Mucosa of rectum (tissue), 2 donors: ENCODE data around the gene HILPDA.

Experiments used
- H3K27ac ChIP-seq, 2 donors: one replicate each; pipeline ENCODE4 v1.7.0; 2013; ENCODE audit warnings: inconsistent platforms in 2 of 2, low read depth in 2 of 2, low read length in 2 of 2
- H3K27me3 ChIP-seq, 2 donors: one replicate each; pipeline ENCODE4 v1.7.0; 2013; ENCODE audit warnings: low read length in 2 of 2; ENCODE audit not compliant: control insufficient read depth in 2 of 2, insufficient read depth in 2 of 2
- H3K36me3 ChIP-seq, 2 donors: one replicate each; pipeline ENCODE4 v1.7.0; 2013; ENCODE audit warnings: low read length in 2 of 2; ENCODE audit not compliant: control insufficient read depth in 2 of 2, insufficient read depth in 2 of 2
- H3K4me1 ChIP-seq, 2 donors: one replicate each; pipeline ENCODE4 v1.7.0; 2013; ENCODE audit warnings: low read length in 2 of 2, mild to moderate bottlenecking in 1 of 2; ENCODE audit not compliant: control insufficient read depth in 2 of 2, insufficient read depth in 2 of 2
- H3K4me3 ChIP-seq, 2 donors: one replicate each; pipeline ENCODE4 v1.7.0; 2013; ENCODE audit warnings: low read length in 2 of 2
- H3K9ac ChIP-seq, 2 donors: one replicate each; pipeline ENCODE4 v1.7.0; 2013; ENCODE audit warnings: low read length in 2 of 2, low read depth in 1 of 2, mild to moderate bottlenecking in 1 of 2
- H3K9me3 ChIP-seq, 2 donors: one replicate each; pipeline ENCODE4 v1.7.0; 2013; ENCODE audit warnings: low read length in 2 of 2; ENCODE audit not compliant: control insufficient read depth in 2 of 2
- donor health status: healthy.
- donor health status: Normal muscosa, but diverticular disease.

Gene HILPDA, protein sequence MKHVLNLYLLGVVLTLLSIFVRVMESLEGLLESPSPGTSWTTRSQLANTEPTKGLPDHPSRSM

DNA sequence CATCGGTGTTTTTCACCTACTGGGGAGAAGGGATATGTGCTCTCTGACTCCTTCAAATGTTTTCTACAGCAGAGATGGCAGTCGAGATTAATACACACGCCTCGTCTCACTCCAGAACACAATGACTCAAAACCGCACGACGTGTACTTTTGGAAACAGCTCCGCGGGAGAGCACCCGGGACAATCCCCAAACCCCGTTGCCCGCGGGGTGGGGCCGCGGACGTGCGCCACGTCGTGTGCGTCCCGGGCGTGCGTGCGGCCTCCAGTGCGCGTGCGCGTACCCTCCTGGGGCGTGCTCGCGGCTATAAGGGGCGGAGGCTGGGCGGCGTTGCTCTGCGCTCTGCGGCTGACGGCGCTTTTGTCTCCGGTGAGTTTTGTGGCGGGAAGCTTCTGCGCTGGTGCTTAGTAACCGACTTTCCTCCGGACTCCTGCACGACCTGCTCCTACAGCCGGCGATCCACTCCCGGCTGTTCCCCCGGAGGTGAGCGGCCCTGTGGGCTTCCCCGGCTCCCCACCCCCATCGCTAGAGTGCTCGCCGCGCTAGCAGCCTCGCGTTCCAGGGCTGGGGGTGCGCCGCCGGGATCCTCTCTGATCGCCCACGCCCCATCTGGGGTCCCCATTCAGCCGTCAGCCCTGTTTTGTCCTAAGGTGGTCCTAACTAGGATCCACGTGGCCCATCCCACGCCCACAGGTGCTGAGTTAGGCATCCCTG lies at the start of gene HILPDA:
TSS of gene HILPDA (plus strand) at position 336 of the 712 bp plus-strand sequence. CDS start 1,391 bp downstream, outside the sequence.
- H3K27me3 ChIP-seq, result no peaks in the 10 kb centered on the region
- peak within 1 kb of the TSS; percentile 80 to 88 for H3K9ac ChIP-seq
- H3K4me3 ChIP-seq, result peak within 1 kb of the TSS; percentile 80 to 84
- peak within 1 kb of the TSS; percentile 79 to 83 for H3K27ac ChIP-seq
- H3K9me3 ChIP-seq, result no peaks in the 10 kb centered on the region
- H3K36me3 ChIP-seq, result peaks cover 1 to 6% of the 10 kb centered on the region in 2 donors
- peaks cover 19 to 39% of the 10 kb centered on the region in 2 donors for H3K4me1 ChIP-seq

DNA sequence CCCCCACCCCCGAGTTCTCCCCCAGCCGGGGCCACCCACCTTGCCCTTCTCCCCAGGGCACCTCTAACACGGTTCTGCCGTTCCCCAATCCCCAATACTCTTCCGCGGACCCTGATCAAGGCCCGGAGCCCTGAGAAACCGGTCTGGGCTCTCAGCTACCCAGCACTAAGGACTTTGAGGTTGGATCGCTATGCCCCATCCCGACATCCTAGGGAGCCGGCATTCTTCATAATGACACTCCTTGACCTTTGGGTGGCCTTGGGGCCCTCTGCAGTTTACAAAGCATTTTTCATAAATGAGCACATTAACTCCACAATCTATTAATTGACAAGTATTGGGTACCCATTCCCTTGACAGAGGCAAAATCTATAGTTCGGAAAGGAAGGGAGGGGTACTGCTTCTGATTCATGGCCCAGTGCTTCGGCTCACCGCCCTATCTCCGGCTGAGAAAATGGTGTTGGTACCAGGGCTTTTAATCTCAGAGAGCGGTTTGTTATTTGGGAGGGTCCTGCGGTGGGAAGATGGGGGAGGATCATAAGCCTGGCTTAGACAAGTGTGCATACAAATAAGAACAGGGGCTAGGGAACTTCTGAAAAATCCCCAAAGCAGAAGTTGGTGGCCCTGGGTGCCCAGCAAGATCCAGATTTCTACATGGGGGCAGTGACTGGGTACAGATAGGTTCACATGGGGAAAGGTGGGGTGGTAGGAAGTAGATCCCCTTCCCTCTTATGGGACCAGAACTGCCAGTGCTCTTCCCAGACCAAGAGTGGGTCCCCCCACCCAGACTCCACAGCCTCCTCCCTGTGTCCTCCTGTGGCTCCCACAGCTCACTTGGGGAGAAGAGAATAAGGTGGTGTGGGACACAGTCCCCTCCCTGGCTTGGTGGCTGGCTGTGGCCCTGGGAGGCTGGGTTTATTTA lies 49.1 kb upstream of the HILPDA start:
- peak overlapping the region in 1 of 2 donors; percentile 48 for H3K4me3 ChIP-seq
- H3K4me1 ChIP-seq, result peaks cover 22 to 32% of the 10 kb centered on the region in 2 donors
- H3K9me3 ChIP-seq, result no peaks in the 10 kb centered on the region
- H3K27me3 ChIP-seq, result no peaks in the 10 kb centered on the region
- H3K9ac ChIP-seq, result peak overlapping the region in 1 of 2 donors; percentile 24
- no peak overlapping the region for H3K27ac ChIP-seq
- H3K36me3 ChIP-seq, result peaks cover under 1 to 2% of the 10 kb centered on the region in 2 donors

DNA sequence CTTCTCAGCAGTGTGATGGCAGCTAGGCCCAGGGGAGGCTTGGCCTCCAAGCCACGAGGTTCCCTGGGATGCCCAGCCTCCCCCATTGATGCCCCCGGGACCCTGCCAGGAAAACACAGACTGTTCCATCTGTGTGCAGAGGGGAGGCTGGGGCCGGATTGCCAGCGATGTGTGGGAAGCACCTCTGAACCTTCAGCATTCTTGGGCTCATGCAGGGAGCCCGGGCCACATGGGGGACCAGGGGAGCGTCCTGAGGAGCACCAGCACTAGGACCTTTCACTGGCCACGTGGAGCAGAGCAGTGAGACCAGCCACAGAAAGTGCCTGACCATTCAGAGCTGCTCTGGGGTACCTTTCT lies 48.5 kb upstream of the HILPDA start:
- H3K27ac ChIP-seq, result peak overlapping the region in 1 of 2 donors; percentile 88
- H3K4me1 ChIP-seq, result peaks cover 22 to 32% of the 10 kb centered on the region in 2 donors

DNA sequence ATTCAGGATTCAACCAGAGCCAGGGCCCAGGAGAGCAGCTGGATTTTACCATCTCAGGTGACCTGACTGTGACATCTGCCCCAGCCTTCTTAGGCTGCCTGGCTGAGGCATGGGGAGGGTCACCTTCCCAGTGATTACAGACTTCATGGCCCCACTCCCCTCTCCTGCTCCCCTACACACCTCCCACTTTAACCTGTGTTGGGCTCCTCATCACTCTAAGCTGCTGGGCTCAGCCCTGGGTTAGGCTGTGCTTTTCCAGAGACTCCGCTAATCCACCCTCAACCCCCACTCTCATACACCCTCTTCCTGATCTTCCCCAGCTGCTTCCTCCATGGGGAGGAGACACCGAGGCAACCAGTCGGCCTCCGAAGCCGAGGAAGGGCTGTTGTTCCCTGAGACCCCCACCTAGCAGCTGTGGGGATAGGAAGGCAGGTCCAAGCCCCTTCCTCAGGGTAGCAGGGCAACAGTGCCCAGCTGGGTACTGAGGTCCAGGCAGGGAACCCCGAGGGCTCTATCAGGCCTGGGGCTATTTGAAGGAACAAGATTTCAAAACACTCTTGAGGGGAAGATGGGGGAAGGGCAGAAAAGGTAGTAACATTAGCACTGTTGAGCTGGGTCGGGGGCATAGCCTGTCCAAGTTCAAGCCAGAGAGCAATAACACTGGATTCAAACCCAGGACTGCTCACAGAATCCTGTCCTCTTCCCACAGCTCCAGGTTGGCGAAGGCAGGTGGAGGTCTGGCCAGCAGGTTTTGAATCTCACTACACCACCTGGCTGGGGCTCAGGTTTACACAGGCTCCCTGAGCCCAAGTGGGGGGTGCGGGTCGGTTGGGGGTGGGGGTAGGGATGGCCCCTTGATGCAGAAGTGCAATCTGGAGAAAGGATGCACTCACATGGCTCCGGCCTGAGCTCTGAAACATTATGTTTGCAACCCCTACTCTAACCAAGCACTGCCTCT lies 47.6 kb upstream of the HILPDA start:
- Histone ChIP-seq H3K27me3 (no peaks in the 10 kb centered on the region), H3K27ac (peak overlapping the region in 1 of 2 donors; percentile 88), H3K4me3 (peak overlapping the region in 1 of 2 donors; percentile 42), H3K36me3 (no peaks in the 10 kb centered on the region), H3K4me1 (peaks cover 22 to 32% of the 10 kb centered on the region in 2 donors), H3K9me3 (no peaks in the 10 kb centered on the region), H3K9ac (no peak overlapping the region)

More for the DNA sequence above, 48.5 kb upstream of the HILPDA start:
- Histone ChIP-seq H3K9ac (no peak overlapping the region), H3K4me3 (no peak overlapping the region), H3K9me3 (no peaks in the 10 kb centered on the region), H3K36me3 (no peaks in the 10 kb centered on the region), H3K27me3 (no peaks in the 10 kb centered on the region)

DNA sequence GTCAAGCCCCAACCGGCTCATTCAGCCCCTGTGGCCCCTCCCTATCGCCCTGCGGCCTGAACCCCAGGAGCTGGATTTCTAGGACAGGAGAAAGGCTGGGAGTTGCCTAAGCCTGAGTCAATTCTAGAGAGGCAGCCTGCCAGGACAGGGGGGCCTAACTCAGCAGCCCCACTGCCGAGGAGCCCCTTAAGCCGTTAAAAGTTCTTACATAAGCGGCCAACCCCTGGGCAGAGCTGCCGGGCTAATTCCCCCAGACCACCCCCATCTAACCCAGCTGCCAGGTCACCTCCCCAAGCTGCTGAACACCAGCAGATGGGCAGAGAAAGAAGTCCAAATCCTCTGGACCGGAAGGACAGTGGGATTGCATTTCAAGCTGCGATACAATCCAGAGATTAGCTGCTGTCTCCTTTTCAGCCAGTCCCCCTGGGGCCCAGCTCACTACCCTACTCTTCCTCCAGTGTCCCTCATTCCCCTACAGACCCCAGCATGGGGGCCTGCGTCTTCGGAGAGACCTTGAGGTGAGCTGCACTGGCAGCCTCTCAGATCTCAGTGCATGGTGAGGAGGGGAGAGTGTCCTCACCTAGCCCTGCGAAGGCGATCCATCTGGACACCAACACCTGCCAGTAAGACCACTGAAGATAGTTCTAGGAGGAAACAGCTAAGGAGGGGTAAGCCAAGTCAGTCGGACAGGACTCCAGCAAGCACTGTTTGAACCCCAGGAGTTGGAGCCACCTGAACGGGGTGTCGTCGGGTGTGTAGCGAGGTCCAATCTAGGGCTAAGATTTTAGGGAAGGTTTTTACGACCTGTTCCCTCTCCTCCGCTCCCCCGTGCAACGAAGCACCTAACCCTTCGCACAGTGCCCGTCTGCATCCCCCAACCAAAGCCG lies 46.7 kb upstream of the HILPDA start:
- H3K9ac ChIP-seq, result peak overlapping the region; percentile 66 to 70
- no peaks in the 10 kb centered on the region for H3K9me3 ChIP-seq
- H3K4me3 ChIP-seq, result peak overlapping the region; percentile 90 to 91
- H3K27ac ChIP-seq, result peak overlapping the region; percentile 86 to 88
- H3K36me3 ChIP-seq, result no peaks in the 10 kb centered on the region
- H3K4me1 ChIP-seq, result peaks cover 22 to 32% of the 10 kb centered on the region in 2 donors
- no peaks in the 10 kb centered on the region for H3K27me3 ChIP-seq

DNA sequence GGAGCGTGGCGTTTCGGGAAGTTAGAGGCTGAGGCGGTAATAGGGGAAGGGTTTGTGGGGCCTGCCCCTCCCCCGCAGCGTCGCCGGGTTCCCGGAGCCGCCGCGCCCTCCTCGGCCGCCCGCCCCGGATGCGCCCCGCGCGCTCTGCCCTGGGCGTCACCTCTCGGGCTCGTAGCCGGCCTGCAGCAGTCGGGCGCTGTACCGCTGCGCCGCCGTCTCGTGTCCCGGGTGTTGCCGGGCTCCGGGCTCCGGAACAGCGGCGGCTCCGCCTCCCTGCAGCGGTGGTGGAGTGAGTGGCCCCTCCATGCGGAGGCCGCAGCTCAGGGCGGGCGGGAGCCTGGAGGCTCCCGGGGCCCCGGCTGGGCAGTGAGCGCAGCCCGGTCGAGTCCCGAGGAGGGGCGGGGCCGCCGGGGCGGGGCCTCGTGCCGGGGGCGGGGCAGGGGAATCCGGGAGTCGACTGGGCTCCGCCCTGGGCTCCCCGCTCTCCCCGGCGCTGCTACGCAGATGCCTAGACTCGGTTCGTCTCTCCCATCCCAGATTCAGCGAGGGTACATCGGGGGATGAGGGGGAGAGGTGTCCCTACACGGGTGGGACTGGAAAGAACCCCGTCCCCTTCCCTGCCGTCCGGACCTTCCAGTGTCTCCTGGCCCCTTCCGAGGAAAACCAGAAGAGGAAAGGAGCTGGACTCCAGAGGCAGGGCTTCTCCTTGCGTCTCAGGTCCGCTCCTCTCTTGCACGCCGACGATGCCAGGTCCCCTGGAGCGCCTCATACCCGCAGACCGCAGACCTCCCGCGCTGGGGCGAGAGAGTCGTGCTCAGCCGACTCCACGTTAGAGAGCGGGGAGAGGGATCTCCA lies 45.9 kb upstream of the HILPDA start, which contains the start of gene IMPDH1:
TSS of gene IMPDH1 (minus strand) at position 387 of the 855 bp plus-strand sequence. CDS start at position 306, 81 bp downstream.
- peaks cover 15 to 26% of the 10 kb centered on the region in 2 donors for H3K4me1 ChIP-seq
- H3K27me3 ChIP-seq, result no peaks in the 10 kb centered on the region
- peak within 1 kb of the TSS; percentile 90 to 91 for H3K4me3 ChIP-seq
- H3K9me3 ChIP-seq, result no peaks in the 10 kb centered on the region
- no peaks in the 10 kb centered on the region for H3K36me3 ChIP-seq
- H3K9ac ChIP-seq, result peak within 1 kb of the TSS; percentile 85
- H3K27ac ChIP-seq, result peak within 1 kb of the TSS; percentile 86 to 88

DNA sequence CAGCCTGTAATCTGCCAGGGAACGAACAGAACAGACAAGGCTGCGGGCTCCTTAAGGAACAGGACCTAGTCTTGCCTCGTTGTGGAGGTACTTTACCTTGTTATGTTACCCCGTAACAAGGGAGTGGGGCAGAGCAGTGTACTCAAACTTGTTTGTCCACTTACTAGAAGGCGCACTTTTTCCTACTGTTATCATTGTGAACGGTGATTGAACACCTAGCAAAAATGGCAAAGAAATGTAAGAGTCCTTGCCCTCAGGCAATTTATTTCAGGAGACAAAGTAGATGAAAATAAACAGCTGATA lies 45.3 kb upstream of the HILPDA start:
- H3K36me3 ChIP-seq, result no peaks in the 10 kb centered on the region
- H3K4me3 ChIP-seq, result peak overlapping the region; percentile 90 to 91
- peaks cover 9 to 20% of the 10 kb centered on the region in 2 donors for H3K4me1 ChIP-seq
- H3K9ac ChIP-seq, result peak overlapping the region; percentile 85
- H3K27ac ChIP-seq, result peak overlapping the region; percentile 86 to 88
- no peaks in the 10 kb centered on the region for H3K9me3 ChIP-seq
- H3K27me3 ChIP-seq, result no peaks in the 10 kb centered on the region

DNA sequence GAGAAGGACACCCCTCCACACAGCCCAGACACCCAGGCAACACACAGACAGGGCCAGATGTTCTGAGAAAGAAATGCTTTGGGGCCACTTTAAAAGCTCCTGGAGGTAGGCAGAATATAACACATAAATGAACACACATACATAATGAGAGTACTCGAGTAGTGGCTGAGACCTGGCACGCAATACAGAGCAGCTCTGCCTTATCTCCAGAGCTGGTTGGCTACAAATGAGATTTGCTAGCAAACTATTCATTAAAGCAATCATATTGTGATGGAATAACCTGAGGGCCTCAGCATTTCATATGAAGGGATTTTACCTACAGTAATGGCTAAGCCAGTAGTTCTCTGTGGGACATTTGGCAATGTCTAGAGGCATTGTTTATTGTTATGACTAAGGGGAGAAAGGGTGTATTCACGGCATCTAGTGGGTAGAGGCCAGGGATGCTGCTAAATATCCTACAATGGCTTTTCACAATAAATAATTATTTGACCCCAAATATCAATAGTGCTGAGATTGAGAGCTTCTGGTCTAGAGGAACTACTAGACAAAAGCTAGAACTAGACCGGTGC lies 40.4 kb upstream of the HILPDA start:
- no peaks in the 10 kb centered on the region for H3K36me3 ChIP-seq
- H3K4me3 ChIP-seq, result no peak overlapping the region
- peaks cover 0 to 4% of the 10 kb centered on the region in 2 donors for H3K4me1 ChIP-seq
- H3K9ac ChIP-seq, result no peak overlapping the region
- H3K27me3 ChIP-seq, result peaks cover 0 to 2% of the 10 kb centered on the region in 2 donors
- H3K9me3 ChIP-seq, result no peaks in the 10 kb centered on the region
- no peak overlapping the region for H3K27ac ChIP-seq
